GM21737 (cell line): ENCODE results near the gene STUB1.

Experiments
- ATAC-seq: cut with Tn5 transposase; IDR thresholded peaks from one replicate; pipeline ENCODE4 v1.9.1; 2021; ENCODE audit warnings: mild to moderate bottlenecking, moderate library complexity; ENCODE audit not compliant: unreplicated experiment

STUB1 gene

DNA sequence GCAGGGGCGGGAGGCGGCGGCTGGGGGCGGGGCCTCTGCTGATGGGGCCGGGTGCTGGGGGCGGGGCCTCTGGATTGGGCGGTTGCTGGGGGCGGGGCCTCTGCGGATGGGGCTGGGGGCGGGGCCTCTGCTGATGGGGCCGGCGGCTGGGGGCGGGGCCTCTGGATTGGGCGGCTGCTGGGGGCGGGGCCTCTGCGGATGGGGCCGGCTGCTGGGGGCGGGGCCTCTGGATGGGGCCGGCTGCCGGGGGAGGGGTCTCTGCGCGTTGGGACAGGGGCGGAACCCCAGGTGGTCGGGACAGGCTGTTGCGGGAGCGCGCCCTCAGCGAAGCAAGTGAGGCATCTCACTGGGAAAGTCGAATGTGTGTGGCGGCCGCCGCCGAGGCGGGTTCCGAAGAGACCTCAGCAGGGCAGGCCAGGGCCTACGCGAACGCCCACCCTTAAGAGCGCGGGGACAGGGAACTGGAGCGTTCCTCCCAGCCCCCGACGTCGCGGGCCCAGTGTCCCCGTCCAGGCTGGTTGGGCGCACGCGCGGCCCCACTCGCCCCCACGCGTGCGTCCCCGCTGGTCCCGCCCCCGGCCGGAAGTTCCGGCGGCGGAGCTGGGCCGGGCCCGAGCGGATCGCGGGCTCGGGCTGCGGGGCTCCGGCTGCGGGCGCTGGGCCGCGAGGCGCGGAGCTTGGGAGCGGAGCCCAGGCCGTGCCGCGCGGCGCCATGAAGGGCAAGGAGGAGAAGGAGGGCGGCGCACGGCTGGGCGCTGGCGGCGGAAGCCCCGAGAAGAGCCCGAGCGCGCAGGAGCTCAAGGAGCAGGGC is at the start of gene STUB1:
TSS of gene STUB1 (plus strand) at position 597 of the 811 bp plus-strand sequence. CDS start at position 713, 116 bp downstream.
- ATAC-seq = peak; percentile 31

DNA sequence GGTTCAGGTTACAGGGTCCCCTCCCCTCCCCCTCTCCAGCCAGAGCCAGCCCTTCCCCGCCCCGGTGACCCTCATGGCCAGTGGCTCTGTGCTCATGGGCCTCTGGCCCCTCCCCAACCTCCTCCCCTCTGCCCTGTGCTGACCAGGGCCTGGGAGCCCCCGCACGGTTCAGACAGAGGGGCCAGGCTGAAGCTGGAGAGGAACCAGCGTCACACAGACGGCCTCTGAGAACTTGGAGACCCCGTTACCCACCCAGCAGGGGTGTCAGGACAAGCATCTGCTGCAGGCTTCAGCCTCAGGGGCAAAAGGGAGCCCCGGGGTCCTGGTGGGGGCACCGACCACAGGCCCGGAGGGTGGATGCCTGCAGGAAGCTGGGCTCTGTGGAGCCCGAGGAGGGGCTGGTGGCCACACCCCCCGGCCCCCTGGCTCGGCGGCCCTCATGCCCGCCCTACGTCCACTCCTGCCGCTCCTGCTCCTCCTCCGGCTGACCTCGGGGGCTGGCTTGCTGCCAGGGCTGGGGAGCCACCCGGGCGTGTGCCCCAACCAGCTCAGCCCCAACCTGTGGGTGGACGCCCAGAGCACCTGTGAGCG is 49.3 kb upstream of the STUB1 start, which contains the start of gene WFIKKN1:
TSS of gene WFIKKN1 (plus strand) at position 171 of the 591 bp plus-strand sequence. CDS start at position 440, 269 bp downstream.
- no peak for ATAC-seq

DNA sequence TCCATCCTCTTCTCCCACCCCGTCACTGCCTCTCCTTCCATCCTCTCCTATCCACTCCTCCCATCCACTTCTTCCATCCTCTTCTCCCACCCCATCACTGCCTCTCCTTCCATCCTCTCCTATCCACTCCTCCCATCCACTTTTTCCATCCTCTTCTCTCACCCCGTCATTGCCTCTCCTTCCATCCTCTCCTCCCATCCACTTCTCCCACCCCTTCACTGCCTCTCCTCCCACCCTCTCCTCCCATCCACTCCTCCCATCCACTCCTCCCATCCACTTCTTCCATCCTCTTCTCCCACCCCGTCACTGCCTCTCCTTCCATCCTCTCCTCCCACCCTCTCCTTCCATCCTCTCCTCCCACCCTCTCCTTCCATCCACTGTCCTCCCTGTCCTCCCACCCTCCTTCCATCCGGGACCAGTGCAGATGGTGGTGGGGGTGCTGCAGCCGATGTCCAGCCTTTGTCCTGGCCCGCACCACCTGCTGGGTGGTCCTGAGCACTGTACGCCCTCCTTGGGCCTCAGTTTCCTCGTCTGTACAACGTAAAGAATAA is 48.3 kb upstream of the STUB1 start:
- no peak for ATAC-seq

DNA sequence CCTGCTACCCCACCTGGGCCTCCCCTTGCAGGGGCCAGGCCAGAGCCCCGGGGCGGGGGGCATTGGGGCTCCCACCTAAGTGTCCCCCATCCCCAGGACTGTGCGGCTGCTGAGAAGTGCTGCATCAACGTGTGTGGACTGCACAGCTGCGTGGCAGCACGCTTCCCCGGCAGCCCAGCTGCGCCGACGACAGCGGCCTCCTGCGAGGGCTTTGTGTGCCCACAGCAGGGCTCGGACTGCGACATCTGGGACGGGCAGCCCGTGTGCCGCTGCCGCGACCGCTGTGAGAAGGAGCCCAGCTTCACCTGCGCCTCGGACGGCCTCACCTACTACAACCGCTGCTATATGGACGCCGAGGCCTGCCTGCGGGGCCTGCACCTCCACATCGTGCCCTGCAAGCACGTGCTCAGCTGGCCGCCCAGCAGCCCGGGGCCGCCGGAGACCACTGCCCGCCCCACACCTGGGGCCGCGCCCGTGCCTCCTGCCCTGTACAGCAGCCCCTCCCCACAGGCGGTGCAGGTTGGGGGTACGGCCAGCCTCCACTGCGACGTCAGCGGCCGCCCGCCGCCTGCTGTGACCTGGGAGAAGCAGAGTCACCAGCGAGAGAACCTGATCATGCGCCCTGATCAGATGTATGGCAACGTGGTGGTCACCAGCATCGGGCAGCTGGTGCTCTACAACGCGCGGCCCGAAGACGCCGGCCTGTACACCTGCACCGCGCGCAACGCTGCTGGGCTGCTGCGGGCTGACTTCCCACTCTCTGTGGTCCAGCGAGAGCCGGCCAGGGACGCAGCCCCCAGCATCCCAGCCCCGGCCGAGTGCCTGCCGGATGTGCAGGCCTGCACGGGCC is 47.5 kb upstream of the STUB1 start:
- ATAC-seq = no peak

DNA sequence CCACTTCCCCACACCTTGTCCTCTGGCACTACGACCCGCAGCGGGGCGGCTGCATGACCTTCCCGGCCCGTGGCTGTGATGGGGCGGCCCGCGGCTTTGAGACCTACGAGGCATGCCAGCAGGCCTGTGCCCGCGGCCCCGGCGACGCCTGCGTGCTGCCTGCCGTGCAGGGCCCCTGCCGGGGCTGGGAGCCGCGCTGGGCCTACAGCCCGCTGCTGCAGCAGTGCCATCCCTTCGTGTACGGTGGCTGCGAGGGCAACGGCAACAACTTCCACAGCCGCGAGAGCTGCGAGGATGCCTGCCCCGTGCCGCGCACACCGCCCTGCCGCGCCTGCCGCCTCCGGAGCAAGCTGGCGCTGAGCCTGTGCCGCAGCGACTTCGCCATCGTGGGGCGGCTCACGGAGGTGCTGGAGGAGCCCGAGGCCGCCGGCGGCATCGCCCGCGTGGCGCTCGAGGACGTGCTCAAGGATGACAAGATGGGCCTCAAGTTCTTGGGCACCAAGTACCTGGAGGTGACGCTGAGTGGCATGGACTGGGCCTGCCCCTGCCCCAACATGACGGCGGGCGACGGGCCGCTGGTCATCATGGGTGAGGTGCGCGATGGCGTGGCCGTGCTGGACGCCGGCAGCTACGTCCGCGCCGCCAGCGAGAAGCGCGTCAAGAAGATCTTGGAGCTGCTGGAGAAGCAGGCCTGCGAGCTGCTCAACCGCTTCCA is 46.7 kb upstream of the STUB1 start:
- ATAC-seq = no peak

DNA sequence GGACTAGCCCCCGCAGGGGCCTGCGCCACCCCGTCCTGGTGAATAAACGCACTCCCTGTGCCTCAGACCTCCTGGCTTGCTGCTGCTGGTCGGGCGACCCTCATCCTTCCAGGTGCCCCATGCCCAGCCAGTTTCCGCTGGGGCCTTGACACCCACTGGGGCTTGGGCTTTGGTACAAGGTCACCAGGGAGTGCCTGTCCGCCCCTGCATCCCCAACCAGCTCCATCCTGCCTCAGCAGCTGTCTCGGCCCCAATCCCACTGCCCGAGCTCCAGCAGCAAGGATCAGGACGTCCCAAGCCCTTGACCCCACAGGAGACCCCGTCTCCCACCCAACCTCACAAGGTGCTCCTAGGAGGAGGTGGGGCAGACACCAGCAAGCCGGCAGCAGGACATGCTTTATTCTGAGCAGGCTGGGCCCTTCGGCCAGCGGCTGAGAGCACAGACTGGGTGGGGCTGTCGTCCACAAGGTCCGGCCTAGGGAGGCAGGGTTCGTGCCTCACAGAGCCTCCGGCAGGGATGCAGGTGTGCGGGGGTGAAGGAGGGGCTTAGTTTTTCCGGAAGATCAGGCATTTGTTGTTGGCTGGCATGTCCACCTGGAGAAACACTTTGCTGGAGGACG is 46.0 kb upstream of the STUB1 start:
- no peak for ATAC-seq

DNA sequence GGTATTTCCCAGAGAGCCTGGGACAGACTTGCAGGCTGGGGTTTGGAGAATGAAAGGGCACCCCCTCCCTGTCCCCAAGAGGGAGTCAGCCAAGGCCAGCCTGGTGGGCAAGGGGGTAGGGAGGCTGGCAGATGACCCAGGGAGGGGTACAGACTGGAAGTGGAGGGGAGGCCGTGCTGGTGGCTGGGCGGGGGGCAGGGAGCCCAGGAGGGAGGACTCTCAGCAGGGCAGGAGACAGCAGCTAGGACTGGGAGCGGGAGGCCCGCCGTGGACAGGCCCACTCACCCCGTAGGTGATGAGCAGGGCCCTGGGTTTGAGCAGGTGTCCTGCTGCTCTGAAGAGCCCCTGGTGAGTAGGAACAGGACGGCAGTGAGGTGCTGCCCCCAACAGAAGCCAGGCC is 45.2 kb upstream of the STUB1 start:
- ATAC-seq = no peak

DNA sequence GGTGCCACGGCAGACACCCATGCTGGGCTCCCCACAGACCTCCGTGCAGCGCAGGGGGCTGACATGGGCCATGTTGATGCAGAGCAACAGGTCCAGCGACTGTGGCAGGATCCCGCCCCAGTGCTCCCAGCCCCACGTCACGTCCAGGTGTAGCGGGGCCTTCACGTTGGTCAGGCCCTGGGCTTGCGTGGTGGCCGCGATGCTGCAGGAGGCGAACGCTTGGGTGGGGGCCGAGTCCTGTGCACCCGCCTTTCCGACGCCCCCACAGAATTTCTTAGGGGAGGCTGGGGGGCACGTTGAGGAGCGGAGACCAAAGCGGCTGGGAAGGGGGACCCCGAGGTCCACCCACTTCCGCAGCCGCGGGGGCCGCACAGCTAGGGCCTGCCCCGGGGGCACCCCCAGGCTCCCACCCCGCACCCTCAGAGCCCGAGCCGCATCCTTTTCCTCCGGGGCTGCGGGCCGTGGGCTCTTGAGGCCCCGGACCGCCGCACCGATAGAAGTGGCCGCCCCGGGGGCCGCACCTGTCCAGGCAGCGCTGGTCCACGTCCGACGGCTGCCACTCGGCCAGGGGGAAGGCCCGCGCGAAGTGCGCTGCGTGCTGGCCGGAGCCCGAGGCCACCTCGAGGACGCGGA is 44.5 kb upstream of the STUB1 start:
- peak; percentile 1 for ATAC-seq

DNA sequence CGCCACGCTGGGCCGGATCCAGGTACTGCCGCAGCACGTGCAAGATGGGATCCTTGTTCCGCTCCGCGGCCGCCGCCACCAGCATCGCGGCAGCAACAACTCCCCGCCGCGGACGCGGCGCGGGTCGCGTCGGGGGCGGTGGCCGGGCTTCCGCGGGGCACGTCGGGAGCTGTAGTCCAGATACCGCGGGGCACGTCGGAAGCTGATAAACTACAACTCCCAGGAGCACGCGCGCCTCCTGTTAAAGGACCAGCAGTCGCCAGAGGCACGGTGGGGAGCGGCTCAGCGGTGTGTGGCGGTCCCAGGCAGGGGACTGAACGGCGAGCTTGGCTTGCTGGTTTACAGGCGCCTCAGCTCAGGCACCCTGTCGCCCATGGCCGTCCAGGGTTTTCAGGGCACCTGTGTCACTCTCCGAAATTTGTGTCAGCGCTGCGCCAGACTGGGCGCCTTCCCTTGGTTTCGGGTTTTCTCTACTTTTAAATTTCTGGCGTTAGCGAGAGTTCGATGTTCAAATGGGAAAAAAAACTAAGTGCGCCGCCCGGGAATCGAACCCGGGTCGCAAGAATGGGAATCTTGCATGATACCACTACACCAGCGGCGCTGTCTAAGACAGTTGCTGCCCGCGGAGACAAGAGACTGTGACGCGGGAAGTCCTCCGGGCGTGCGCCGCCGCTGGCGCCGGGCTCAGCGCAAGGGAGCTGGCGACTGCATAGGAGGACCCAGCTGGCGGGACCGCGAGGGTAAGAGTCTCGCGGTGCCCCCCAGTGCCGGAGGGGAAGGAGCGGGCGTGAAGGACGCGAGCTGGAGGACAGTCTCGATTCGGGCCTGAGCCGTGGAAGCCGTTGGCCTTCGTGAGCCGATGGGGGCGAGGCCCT is 43.8 kb upstream of the STUB1 start, which contains the start of gene METTL26:
TSS of gene METTL26 (minus strand) at position 100 of the 875 bp plus-strand sequence. CDS start at position 85, 15 bp downstream.
- ATAC-seq = peak; percentile 63

DNA sequence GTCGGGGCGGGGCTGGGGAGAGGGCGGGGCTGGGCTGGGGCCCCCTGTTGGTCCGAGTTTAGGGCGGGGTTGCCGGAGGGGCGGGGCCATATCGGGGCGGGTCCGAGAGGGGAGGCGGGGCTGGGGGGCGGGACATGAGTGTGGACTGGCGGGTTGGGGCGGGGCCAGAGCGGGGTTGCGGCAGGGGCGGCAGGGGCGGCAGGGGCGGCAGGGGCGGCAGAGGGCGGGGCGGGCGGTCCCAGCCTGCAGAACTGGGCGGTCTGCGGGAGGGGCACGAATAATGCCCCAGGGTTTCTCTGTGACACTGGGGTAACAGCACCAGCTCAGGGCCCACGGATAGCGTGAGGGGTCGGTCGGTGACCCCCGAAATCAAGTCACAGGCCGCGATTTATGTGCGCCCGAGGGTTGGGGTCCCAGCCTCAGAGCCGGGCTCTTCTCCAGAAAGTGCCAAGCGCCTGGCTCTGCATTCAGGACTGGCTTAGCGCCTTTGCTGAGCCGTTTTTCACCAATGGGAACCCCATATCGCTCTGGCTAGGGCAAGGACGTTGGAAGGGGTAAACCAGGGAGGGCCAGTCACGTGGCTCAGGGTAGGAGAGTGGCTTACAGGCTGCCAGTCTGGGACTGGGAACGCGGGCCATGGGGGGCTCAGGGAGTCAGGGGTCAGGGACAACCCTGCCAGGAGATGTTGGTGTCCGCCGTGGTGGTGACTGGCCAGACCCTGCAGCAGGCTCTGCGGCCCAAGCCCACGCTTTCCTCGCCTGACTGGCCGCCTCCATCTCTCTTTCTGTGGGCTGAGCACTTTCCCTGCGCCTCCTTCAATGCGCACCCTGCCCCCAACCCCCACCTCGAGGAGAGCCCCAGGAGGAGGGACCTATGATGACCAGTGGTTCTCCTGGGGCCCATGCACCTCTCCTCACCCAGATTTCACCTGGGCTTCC is 42.9 kb upstream of the STUB1 start:
- ATAC-seq = no peak

DNA sequence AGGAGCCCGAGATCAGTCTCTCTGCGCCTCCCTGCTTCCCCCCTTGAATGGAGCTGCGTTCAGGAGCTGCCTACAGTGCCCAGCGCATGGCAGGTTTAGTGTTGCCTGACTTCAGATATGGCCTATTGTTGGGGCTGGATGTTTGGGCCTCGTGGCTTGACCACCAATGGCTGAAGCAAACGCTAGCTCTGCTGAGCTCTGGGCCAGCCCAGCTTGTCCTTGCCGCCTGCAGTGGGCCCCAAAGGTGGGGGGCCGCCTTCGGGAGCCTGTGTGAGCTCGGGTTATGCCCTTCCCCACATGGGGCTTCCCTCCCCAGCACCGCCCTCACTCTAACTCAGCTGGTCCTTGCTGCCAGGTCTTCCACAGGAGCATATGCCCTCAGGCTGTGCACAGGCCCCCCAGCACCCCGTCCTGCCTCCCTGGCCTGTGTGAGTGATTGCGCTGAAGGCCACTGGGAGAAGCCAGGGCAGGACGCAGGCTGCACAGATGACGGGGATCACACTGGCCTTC is 42.1 kb upstream of the STUB1 start:
- no peak for ATAC-seq

DNA sequence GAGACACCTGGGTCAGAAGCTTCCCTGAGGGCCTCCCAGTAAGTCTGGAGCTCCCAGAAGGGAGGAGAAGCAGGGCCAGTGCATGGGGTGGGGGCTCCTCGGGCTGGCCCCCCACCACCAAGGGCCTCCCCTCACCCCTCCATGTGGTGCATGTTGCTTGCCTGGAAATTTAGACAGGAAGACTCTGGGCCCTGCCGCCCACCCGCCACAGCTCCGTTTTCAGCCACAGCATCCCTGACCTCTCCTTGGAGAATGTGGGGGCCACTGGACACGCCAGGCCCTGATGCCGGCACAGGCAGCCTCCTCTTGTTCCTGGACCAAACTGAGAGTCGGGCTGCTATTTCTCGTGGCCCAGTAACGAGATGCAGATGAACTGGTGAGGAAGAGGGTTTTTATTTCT is 41.4 kb upstream of the STUB1 start:
- ATAC-seq = no peak

DNA sequence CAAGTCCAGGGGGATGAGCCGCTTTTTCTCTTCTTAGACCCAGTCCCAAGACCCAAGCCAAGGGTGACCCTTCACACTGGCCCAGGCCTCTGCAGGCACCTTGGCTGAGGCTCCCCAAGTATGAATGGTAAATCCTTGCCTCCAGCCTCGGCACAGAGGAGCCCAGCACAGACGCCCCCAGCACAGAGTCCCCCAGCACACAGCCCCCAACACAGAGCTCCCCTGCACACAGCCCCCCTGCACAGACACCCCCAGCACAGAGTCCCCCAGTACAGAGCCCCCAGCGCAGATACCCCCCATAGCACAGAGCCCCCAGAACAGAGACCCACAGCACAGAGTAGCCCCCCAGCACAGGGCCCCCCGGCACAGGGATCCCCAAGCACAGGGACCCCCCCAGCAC is 39.6 kb upstream of the STUB1 start:
- no peak for ATAC-seq

DNA sequence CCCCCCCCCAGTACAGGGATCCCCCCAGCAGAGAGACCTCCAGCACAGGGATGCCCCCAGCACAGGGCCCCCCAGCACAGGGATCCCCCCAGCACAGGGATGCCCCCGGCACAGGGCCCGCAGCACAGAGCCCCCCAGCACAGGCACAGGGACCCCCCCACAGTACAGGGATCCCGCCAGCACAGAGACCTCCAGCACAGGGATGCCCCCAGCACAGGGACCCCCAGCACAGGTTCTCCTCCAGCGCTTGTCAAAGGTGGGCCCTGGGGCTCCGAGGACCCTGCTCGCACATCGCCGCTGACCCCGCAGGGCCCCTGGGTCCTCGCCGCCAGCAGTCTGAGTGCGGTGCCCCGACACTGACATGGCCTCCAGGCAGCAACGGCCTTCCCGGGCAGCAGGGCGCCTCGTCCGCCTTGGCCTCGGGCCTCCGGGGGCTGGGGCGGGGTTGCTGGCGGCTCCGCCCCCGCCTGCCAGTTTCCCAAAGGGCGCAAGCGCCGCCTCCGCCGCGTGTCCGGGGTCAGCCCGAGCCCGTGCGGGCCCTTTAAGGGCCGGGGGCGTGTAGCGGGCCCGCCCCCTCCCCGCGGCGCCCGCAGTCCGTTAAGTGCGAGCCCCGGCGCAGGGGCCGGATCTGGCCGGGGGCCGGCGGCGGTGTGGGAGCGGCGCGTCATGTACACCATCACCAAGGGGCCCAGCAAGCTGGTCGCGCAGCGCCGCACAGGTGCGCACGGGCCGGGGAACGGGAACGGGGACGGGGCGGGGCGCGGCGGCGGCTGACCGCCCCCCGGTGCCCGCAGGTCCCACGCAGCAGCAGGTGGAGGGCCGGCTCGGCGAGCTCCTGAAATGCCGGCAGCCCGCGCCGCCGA is 38.7 kb upstream of the STUB1 start, which contains the start of gene MCRIP2:
TSS of gene MCRIP2 (plus strand) at position 503 of the 863 bp plus-strand sequence. CDS start at position 667, 164 bp downstream.
- ATAC-seq = peak; percentile 49

DNA sequence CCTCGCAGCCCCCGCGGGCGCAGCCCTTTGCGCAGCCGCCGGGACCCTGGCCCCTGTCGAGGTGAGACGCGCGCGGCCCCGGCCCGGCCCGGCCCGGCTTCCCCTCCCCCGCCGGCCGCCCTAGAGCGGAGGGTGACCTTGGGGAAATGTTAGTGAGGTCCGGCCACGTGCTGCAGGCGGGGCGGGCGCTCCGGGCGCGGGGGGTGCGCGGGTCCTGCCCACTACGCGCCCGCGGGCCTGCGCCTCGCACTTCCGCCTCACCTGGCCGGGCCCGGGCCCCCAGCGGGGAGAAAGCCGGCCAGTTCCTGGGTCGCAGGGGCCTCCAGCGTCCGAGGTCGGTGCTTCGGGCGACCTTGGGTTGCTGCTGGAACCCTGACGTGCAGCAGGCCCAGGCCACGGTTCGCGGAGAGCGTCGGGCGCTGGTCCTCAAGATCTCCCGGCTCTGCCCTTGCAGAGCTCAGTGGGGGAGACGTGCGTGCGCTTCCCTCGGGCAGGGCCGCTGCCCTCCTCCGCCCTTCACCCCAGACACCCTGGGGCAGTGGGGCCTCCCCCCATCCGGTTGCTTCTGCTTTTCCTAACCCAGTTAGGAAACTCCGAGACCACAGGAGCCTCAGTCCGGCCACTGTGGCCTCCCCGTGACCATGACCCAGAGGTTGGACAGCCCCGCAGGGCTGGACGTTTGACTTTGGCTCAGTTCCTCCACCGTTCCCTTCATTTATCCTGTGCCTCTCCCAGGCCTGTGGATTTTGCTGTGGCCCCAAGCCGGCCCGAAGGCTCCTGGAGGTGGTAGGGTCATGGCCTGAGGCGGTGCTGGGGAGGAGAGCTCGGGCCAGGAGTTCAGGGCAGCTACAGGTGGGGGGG is 37.8 kb upstream of the STUB1 start:
- peak; percentile 37 for ATAC-seq
